HG03025 (cell line): ENCODE measurements around the gene TNFAIP1.
"Not testable (repeated sequence)": the region's sequence is repeated elsewhere in the genome, so short reads cannot be mapped to it uniquely, and the experiment has no call there.

Experiments
- ATAC-seq: cut with Tn5 transposase; IDR thresholded peaks from one replicate; pipeline ENCODE4 v1.9.1; 2021; ENCODE audit warnings: mild to moderate bottlenecking, moderate library complexity; ENCODE audit not compliant: unreplicated experiment, low FRiP score

TNFAIP1 gene

DNA sequence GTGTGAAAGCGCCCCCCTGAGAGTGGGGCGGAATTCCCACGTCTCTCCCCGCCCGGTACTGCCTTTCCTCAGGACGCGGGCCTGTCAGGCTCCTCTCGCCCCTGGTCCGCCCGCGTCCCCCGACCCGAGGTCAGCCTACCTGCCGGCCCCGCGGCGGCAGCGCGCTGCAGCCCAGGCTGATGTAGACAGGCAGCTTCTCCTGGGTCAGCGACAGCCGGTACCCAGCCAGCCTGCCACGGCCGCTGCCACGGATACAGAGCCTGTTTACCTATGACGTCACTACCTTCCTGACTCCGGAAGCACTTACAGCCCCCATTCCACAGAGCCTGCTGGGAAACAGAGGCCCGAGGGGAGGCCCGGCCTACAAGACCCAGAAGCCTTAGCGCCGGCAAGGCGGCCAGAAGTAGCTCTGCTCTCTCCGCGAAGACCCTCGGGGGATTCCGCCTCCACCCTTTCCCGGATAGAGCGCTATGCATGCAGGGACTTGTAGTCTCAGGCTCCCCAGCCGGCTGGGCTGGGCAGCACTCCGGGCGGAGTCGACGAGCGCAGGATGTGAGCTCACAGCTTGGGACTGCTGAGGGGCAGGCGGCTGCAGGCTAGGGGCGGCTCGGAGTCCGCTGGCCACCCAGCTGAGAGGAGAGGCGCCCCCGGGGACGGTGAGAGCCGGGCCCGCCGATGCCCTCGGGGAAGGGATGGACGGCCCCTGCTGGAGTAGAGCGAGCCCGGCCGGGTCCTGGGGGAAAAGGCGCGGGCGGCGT is at the start of gene TNFAIP1, which contains the start of gene IFT20:
TNFAIP1 (plus strand) TSS at position 561 of the 758 bp plus-strand sequence. CDS start 3,761 bp downstream, outside the sequence.
IFT20 (minus strand) TSS at position 272 of the 758 bp plus-strand sequence. CDS start 3,487 bp downstream, outside the sequence.
- ATAC-seq, result peak; percentile 88

- ATAC-seq, result no peak
Measured at GRCh38 chr17:28285965-28286364, 49.6 kb upstream of the TNFAIP1 start.

GRCh38 chr17:28290703-28291102 is 44.9 kb upstream of the TNFAIP1 start:
- no peak for ATAC-seq

- no peak for ATAC-seq
Measured at GRCh38 chr17:28291780-28292330, 43.7 kb upstream of the TNFAIP1 start.

- not testable (repeated sequence) for ATAC-seq
Measured at GRCh38 chr17:28292878-28293277, 42.7 kb upstream of the TNFAIP1 start.

DNA sequence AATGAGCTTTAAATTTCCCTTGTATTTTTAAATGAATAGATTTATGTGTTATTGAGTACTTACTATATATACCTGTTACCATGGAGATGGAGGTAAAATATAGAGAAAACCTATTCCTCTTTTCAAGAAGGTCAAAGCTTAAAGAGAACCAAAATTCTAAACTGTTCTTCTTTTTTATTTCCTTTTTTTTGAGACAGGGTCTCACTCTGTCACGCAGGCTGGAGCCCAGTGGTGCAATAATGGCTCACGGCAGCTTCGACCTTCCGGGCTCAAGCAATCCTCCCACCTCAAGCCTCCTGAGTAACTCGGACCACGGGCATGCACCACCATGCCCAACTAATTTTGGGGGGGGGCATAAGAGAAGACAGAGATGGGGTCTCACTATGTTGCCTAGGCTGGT is 41.6 kb upstream of the TNFAIP1 start:
- ATAC-seq, result no peak

GRCh38 chr17:28295677-28296578 is 39.6 kb upstream of the TNFAIP1 start:
- no peak for ATAC-seq

- no peak for ATAC-seq
Measured at GRCh38 chr17:28298449-28298848, 37.1 kb upstream of the TNFAIP1 start.

- ATAC-seq, result no peak
Measured at GRCh38 chr17:28306954-28307401, 28.6 kb upstream of the TNFAIP1 start.

DNA sequence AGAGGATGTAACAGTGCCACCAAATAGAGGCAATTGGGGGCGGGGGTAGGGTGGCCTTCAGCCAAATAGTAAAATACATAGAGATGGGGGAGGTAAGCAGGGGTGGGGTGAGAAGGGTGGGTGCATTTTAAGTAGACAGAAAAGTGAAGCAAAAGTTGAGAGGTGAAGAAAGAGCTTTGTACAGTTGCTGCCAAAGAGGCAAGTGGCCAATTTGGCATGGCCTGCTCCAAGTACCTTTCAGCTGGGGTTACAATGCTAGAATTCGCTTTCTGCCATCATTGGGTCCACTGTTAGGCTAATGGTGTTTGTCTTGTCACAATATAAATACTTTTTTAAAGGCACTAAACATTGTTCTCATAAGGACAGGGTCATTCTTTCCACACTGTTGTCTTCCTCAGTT is 21.7 kb upstream of the TNFAIP1 start:
- no peak for ATAC-seq

GRCh38 chr17:28315846-28316705 is 19.5 kb upstream of the TNFAIP1 start:
- ATAC-seq, result no peak

DNA sequence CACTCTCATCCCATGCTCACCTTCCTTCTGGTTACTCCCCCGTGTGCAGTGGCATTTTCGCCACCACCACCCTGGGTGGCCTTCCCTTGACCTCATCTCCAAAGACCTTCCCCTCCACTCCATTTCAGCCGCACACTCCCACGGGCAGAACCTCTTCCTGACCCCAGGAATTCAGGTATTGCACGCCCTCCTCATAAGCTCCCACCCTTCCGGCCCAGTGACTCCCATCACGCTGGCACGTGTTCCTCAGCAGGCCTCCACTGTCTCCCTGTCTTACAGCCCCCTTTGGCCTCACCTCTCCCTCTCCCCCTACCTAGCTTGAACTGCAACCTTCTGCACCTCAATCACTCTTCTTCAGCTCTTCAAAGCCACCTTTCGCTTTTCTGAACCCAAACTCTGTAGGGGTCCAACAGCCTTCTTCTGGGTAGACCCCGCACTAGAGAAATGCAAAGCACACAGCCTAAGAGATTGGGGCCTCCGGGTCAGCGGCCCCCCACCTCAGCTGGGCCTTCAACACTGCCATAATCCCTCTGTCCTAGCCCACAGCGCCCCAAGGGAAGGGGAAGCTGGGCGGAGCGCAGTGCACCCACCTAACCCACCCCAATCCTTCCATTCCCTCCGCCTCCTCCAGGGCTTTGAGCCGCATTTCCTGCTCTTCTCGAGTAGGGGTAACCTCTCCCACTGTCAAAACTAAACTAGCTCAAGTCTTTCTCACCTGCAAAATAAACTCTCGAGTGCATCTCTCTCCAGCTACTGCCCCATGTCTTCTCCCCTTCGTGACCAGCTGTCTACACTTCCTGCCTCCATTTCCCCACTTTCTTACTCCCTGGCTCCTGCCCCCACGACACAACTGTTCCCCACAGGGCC is 18.2 kb upstream of the TNFAIP1 start:
- ATAC-seq, result no peak

DNA sequence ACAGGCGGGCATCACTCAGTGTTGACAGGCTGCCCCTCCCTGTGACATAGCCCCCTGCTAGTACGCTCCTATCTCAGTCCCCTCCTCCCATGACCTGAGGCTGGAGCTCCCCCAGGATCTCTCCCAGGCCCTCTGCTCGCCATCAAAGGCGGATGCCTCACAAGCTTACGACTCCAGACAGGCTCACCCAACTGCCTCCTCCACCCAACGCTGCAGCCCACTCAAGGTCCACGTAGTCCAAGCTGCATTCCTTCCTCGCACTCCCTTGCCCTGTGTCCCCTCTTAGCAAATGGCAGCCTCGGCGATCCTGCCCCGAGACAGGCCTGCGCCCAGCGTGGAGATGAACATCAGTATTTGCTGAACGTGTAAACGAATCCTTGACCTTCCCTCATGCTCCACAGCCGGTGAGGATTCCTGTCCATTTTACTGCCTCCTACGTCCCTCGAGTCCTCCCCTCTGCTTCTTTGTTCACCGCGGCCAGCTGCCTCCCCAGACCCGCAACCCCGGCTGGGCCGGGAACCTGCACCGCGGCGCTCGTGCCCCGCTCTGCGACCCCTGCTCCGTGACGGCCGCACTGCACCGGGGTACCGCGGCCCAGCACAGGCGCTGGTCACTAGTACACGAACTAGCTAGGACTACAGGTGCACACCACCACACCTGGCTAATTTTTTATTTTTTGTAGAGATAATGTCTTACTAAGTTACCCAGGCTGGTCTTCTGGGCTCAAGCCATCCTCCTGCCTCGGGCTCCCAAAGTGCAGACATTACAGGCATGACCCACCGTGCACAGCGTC is 17.4 kb upstream of the TNFAIP1 start:
- ATAC-seq, result no peak

- ATAC-seq, result peak; percentile 87
Measured at GRCh38 chr17:28318759-28319597, 16.6 kb upstream of the TNFAIP1 start, which contains the start of gene TMEM97. TSS of gene TMEM97 (plus strand) at chr17:28319200. CDS start at chr17:28319240, 40 bp downstream.

- ATAC-seq, result no peak
Measured at GRCh38 chr17:28319598-28319935, 16.0 kb upstream of the TNFAIP1 start.

DNA sequence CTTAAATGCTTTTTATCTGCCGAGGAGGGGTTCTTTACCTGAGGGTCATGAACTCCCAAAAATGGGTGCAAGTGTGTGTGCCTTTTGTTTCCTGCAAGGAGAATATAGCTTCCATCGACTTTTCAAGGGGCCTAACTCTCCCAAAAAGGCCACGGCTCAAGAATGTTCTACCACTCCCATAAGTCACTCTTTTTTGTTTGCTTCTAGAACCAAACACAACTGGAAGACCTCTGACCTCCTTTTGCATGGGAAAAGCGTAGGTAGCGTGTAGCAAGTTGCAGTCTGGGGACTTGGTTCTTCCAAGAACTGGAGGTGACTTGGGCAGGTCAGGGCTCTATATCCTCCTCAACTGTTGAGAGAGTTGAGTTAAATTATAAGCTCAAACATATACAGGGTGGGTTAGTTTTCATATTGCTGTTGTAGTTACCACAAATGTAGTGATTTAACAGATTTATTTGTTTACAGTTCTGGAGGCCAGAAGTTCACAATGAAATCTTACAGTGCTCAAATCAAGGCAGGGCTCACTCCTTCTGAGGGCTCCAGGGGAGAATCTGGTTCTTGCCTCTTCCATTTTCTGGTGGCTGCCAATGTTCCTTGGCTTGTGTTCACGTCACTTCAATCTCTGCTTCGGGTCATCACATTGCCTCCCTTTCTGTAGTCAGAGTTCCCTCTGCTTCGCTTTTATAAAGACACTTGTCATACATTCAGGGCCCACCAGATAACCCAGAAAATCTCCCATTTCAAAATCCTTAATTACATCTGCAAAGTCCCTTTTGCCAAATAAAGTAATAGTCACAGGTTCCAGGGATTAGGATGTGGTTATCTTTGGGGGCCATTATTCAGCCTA is 15.1 kb upstream of the TNFAIP1 start:
- no peak for ATAC-seq
